ENCODE measurements around the gene MYH3.

DNA sequence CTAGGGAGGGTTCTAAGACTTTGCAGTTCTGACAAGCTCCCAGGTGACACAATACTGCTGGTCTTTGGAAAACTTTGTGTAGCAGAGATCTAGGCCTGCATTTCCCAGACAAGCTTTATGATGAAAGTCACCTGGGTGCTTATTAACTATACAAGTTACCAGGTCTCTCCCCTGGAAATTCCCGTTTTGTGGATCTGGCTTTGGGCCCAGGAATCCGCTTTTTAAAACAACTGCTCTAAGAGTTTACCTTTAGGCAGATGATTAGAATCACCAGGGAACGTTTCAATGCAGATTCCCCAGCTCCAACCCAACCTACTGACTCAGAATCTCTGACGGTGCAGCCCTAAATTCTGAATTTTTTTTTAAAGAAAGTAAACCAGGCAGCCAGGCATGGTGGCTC is 36.3 kb downstream of the MYH3 start:
- TF ChIP-seq, protein P1, sequence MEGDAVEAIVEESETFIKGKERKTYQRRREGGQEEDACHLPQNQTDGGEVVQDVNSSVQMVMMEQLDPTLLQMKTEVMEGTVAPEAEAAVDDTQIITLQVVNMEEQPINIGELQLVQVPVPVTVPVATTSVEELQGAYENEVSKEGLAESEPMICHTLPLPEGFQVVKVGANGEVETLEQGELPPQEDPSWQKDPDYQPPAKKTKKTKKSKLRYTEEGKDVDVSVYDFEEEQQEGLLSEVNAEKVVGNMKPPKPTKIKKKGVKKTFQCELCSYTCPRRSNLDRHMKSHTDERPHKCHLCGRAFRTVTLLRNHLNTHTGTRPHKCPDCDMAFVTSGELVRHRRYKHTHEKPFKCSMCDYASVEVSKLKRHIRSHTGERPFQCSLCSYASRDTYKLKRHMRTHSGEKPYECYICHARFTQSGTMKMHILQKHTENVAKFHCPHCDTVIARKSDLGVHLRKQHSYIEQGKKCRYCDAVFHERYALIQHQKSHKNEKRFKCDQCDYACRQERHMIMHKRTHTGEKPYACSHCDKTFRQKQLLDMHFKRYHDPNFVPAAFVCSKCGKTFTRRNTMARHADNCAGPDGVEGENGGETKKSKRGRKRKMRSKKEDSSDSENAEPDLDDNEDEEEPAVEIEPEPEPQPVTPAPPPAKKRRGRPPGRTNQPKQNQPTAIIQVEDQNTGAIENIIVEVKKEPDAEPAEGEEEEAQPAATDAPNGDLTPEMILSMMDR (IDR thresholded peaks at IDR 0.05 in 8 of 11, conservative IDR thresholded peaks at IDR 0.05 in 3 of 11), result no peak
- TF ChIP-seq POLR2A (IDR thresholded peaks at IDR 0.05), result no peak

All from spleen (tissue), 7 donors.